Cardiac septum (tissue), 1 donor: ENCODE data around the gene TLE7. TPM values are rescaled to one million over a fixed set of nuclear protein-coding genes. Genes with fewer than 3 reads are reported as not detected.

Source experiments
- DNase-seq: peaks from one replicate; pipeline ENCODE4 v3.0.0-alpha.2; 2020; ENCODE audit warnings: low spot score
- intact Hi-C: fragments of 100-400 bp; cut with DNase I; formaldehyde crosslinking; loops from one replicate; pipeline ENCODE4 v1.14.0; 2022
- total RNA-seq: library from RNA; stranded (reverse); fragmentation: NEBNext Ultra II Directional; extraction: Animal tissue kit (Norgen Biotek cat#: 25700); gene quantifications from one replicate; pipeline ENCODE4 v1.2.1, GENCODE V29; 2021
- donor health status: DM: no; HTN: no; CAD: no.

TLE7 gene
- total RNA-seq, 1 donor from 2014 or later = not detected

DNA sequence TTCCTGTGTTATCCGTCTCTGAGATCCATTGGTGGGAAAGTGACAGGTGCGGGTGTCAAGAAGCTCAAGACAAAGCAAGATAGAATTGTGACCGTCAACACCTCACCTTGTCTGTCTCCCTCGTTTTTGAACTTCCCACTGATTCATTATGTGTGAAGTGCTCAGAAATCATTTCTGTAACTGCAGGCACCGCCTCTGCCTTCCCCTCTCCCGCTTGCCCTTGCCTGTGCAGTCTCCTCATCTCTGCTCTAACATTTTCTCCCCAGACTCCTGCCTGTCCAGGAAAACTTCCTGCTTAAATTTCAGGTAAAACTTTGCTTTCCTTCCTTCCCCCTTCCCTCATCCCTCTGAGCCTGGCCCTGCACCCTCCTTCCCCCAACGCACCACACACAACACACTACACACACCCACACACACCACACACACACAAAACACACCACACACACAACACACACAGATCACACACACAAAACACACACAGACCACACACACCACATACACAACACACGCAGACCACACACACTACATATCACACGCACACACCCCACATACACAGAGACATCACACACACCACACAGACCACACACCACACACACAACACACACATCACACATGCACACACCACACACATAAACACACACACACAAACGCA lies 57.7 kb downstream of the TLE7 start:
- intact Hi-C loops = no loop called here
- DNase-seq = no peak

DNA sequence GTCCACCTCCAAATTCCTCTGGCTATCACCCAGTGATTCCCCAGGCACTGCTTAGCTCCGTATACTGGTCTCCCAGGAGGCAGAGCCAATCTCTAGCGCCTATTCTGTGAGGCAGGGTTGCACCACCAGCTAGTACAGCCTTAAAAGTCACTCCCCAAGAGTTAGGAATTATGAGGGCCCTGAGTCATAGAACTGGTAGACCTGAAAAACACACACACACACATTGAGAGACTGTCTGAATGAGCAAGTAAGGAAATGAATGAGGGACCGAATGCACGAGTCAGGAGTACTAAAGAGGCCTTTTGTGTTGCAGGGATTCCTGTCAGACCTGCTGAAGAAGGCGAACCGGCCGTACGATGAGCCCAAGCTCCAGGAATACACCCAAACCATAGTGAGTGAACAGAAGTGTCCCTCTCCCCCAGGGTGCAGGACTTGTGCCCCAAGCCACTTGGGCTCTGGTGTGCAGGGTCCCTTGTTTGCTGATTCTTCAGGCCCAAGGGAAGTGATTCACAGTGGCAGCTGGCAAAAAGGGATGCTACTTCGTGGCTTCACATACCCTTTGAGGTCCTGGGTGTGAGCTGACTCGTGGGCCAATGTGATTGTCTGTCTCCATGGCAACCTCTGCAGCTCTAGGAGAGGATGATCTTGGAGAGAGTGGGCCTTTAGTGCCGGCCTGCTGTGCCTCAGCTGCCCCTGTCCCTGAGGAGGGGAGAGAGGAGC lies 58.6 kb downstream of the TLE7 start:
- no peak for DNase-seq
- intact Hi-C loops = no loop called here

GRCh38 chr16:71380831-71381230 lies 61.0 kb downstream of the TLE7 start:
- no peak for DNase-seq

More at GRCh38 chr16:71380831-71381230, 61.0 kb downstream of the TLE7 start:
- intact Hi-C loops = no loop called here

Other genes starting within 250 kb of the TLE7 start
- 2.6 TPM for gene HYDIN, start 211.3 kb downstream of the TLE7 start, total RNA-seq
- 8.9 TPM for gene CMTR2, start 152.7 kb downstream of the TLE7 start, total RNA-seq
- 0.70 TPM for gene CALB2, start 83.3 kb downstream of the TLE7 start, total RNA-seq
- gene ZNF23, start 20.2 kb upstream of the TLE7 start, total RNA-seq = 5.9 TPM
- 2.6 TPM for gene ZNF19, start 47.3 kb upstream of the TLE7 start, total RNA-seq
- not detected for gene CHST4, start 84.4 kb upstream of the TLE7 start, total RNA-seq
- gene TAT, start 135.0 kb upstream of the TLE7 start, total RNA-seq = not detected
- gene MARVELD3, start 184.1 kb upstream of the TLE7 start, total RNA-seq = not detected